Left lung (tissue), 10 donors: ENCODE results near the gene OR9A2. TPM values are rescaled to one million over a fixed set of nuclear protein-coding genes. Genes with fewer than 3 reads are reported as not detected.

ENCODE experiments used
- ATAC-seq: fragments of 200-7000 bp; cut with Tn5 transposase; one replicate; pipeline ENCODE4 v1.9.1; 2020; ENCODE audit warnings: moderate library complexity
- DNase-seq, 4 donors: peaks; one replicate each; pipeline ENCODE4 v3.0.0-alpha.2; 2013 to 2020
- H3K27ac ChIP-seq, 2 donors: fragments of 200-600 bp; sonication (generic) in 1 of 2; one replicate each; pipeline versions ENCODE4 v1.5.0 to v1.8.0; 2020 to 2021
- H3K27me3 ChIP-seq, 2 donors: fragments of 200-600 bp; sonication (generic) in 1 of 2; one replicate each; pipeline versions ENCODE4 v1.5.0 to v1.8.0; 2020 to 2021
- H3K36me3 ChIP-seq, 2 donors: fragments of 200-600 bp; sonication (generic) in 1 of 2; one replicate each; pipeline versions ENCODE4 v1.5.0 to v1.8.0; 2020 to 2021
- H3K4me1 ChIP-seq, 2 donors: fragments of 200-600 bp; one replicate each; pipeline ENCODE4 v1.8.0; 2021
- H3K4me3 ChIP-seq, 2 donors: fragments of 200-600 bp; sonication (generic) in 1 of 2; one replicate each; pipeline versions ENCODE4 v1.5.0 to v1.8.0; 2020 to 2021; ENCODE audit warnings: mild to moderate bottlenecking in 1 of 2
- H3K9me3 ChIP-seq, 2 donors: fragments of 200-600 bp; sonication (generic) in 1 of 2; one replicate each; pipeline versions ENCODE4 v1.5.0 to v1.8.0; 2020 to 2021
- CTCF ChIP-seq, 2 donors: fragments of 200-600 bp; sonication (generic) in 1 of 2; IDR thresholded peaks; one replicate each; pipeline versions ENCODE4 v1.5.0 to v1.8.0; 2021; ENCODE audit warnings: antibody characterized with exemption in 2 of 2
- intact Hi-C, 2 donors: fragments of 100-400 bp; cut with DNase I; formaldehyde crosslinking; loops; one replicate each; pipeline versions ENCODE4 v1.11.2 to v1.14.2; 2022
- polyA plus RNA-seq, 6 donors: library from polyadenylated mRNA; unstranded; fragments of 120-200 nt; gene quantifications; one replicate each; pipeline ENCODE4 v1.2.1, GENCODE V29; 2013; ENCODE audit not compliant: insufficient read length in 6 of 6
- total RNA-seq, 2 donors: library from RNA; stranded (reverse); fragmentation: NEBNext Ultra II Directional; extraction: Animal tissue kit (Norgen Biotek cat#: 25700); gene quantifications; one replicate each; pipeline ENCODE4 v1.2.1, GENCODE V29; 2021
- donor health status: DM: no; HTN: yes; CAD: no.
- donor health status: DM: no; HTN: no; CAD: no.

OR9A2 gene
- total and polyA plus RNA-seq, 8 donors: not detected

DNA sequence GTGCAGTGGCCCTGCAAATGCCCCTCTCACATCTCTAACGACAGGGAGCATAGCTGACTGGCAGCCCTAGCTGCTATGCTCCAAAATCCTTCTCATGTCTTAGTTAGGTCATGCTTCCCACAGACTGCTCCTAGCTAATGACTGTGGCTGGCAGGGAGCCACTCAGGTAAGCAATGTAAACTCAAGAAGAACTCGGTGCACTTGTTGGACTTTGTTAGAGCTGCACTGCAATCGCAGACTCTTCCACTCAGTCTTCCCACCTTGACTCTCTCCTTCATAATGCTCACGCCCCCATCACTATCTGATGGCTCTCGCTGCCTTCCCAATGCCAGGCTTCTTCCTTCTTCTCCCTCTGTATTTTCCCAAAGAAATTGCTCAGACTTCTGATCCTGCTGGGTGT, 24.0 kb downstream of the OR9A2 start:
- DNase-seq (peak in 2 of 4 donors; percentile 16 to 40), ATAC-seq (peak; percentile 84)
- no peaks in the 10 kb centered on the region for H3K27me3 ChIP-seq
- H3K9me3 ChIP-seq: no peaks in the 10 kb centered on the region
- intact Hi-C loops: loop anchor here (10.0 kb wide), 2 partner anchors 138 to 212 kb away; no protein-coding TSS in a partner anchor
- no peak overlapping the region for H3K27ac ChIP-seq
- no peak for TF ChIP-seq CTCF (IDR thresholded peaks at IDR 0.05)
- H3K4me3 ChIP-seq: no peak overlapping the region
- H3K36me3 ChIP-seq: no peaks in the 10 kb centered on the region
- peaks cover 0 to 9% of the 10 kb centered on the region in 2 donors for H3K4me1 ChIP-seq

DNA sequence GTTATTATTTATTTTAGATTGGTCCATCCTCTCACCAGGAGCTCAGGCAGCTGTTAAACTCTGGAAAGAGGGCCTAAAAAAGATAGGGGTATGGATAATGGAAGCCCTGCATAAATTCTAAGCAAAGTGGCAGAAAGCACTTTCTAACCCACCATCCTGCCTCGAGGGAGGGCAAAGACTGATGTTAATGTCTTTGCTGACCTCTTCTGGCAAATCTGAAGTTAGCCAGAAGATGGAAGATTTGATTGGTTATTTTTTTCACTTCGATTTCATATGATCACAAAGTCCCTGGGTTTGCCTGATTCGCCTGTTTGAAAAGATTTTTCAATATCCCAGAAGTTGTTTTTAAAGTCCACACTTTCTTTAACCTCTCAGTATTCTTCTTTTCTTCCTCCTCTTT, 24.8 kb downstream of the OR9A2 start:
- Histone ChIP-seq H3K4me3 (no peak overlapping the region), H3K4me1 (peaks cover 0 to 9% of the 10 kb centered on the region in 2 donors), H3K9me3 (no peaks in the 10 kb centered on the region), H3K36me3 (no peaks in the 10 kb centered on the region), H3K27ac (no peak overlapping the region), H3K27me3 (no peaks in the 10 kb centered on the region)
- intact Hi-C loops: loop anchor here (10.0 kb wide), 2 partner anchors 137 to 213 kb away; no protein-coding TSS in a partner anchor
- ATAC-seq (peak; percentile 35), DNase-seq (no peak)
- TF ChIP-seq CTCF (IDR thresholded peaks at IDR 0.05): no peak

DNA sequence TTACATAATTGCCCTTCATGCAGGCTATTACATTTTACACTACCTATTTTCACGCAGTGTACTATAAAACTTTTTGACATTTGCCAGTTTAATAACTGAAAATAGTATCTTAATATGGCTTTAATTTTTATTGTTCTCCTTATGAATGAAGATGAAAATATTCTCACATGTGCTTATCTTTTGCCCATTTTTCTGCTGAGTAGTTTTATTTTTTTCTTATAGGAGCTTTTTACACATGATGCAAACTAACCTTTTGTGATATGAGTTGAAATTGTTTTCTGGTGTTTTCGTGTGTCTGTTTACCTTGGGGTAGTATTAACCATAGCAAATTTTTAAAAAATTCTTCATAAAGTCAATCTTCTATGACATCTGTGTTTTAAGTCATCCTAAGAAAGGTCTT, 26.3 kb downstream of the OR9A2 start:
- Histone ChIP-seq H3K4me1 (peaks cover 0 to 9% of the 10 kb centered on the region in 2 donors), H3K27ac (no peak overlapping the region), H3K36me3 (no peaks in the 10 kb centered on the region), H3K27me3 (no peaks in the 10 kb centered on the region), H3K9me3 (no peaks in the 10 kb centered on the region), H3K4me3 (no peak overlapping the region)
- no peak for ATAC-seq
- no peak for TF ChIP-seq CTCF (IDR thresholded peaks at IDR 0.05)
- intact Hi-C loops: loop anchor here (10.0 kb wide), 2 partner anchors 136 to 214 kb away; no protein-coding TSS in a partner anchor
- no peak for DNase-seq

DNA sequence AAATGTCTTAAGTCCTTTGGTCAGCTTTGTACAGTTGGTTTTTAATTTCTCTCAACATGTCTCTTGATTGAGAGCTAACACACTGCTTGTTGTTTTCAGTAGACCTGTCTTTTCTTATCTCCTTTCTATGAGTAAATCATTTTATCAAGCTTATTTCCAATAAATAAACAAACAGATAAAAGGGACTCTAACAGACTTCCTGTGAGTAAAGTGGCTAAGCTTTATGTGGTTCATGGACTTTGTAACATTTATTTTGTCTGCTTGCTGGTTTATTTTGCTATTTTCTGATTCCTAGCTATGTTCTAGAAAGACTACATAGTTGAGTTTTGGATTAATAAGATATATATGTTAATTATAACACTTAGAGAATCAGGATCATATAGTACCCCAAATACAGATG, 27.1 kb downstream of the OR9A2 start:
- intact Hi-C loops: loop anchor here (10.0 kb wide), 2 partner anchors 135 to 215 kb away; no protein-coding TSS in a partner anchor
- no peak for TF ChIP-seq CTCF (IDR thresholded peaks at IDR 0.05)
- Histone ChIP-seq H3K9me3 (no peaks in the 10 kb centered on the region), H3K27ac (no peak overlapping the region), H3K4me3 (no peak overlapping the region), H3K4me1 (peaks cover 0 to 9% of the 10 kb centered on the region in 2 donors), H3K36me3 (no peaks in the 10 kb centered on the region), H3K27me3 (no peaks in the 10 kb centered on the region)
- DNase-seq: no peak
- ATAC-seq: no peak

DNA sequence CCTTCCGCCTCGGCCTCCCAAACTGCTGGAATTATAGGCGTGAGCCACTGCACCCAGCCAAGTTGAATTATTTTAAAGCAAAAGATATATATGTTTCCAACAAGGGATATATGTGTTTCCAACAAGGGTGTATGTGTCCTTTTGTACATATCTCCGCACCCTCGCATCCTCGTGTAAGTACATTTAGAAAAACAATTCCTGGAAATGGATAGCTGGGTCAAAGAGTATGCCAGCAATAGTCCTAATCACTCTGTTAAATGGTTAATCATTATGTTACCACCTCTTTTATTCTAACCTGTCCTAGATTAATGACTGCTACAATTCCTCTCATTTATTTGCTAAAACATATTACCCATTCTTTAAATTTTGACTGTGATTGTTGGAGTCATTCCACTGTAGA, 28.0 kb downstream of the OR9A2 start:
- TF ChIP-seq CTCF (IDR thresholded peaks at IDR 0.05): no peak
- Histone ChIP-seq H3K36me3 (no peaks in the 10 kb centered on the region), H3K27me3 (no peaks in the 10 kb centered on the region), H3K27ac (no peak overlapping the region), H3K4me3 (no peak overlapping the region), H3K9me3 (no peaks in the 10 kb centered on the region), H3K4me1 (peaks cover 0 to 9% of the 10 kb centered on the region in 2 donors)
- no peak for DNase-seq
- intact Hi-C loops: no loop called here
- no peak for ATAC-seq
